OCI-LY1 (cell line): Measurements from ENCODE around the gene TLE6.
"Not testable (repeated sequence)": the region's sequence is repeated elsewhere in the genome, so short reads cannot be mapped to it uniquely, and the experiment has no call there.

Experiments
- H2AFZ ChIP-seq: fragments of 200-600 bp; sonication (generic), shearing (Covaris generic); 2 replicates; pipeline ENCODE4 v1.6.0; 2014; ENCODE audit warnings: antibody characterized with exemption, mild to moderate bottlenecking, low read length
- H3F3A ChIP-seq: fragments of 200-600 bp; sonication (generic), shearing (Covaris generic); 2 replicates; pipeline ENCODE4 v1.6.0; 2014; ENCODE audit warnings: mild to moderate bottlenecking, antibody characterized with exemption, low read length, moderate library complexity; ENCODE audit not compliant: insufficient read depth
- H3K27ac ChIP-seq: fragments of 200-600 bp; sonication (generic); 2 replicates; pipeline ENCODE4 v1.5.1; 2014; ENCODE audit warnings: low read length, mixed run types, mild to moderate bottlenecking, low read depth; ENCODE audit not compliant: poor library complexity, severe bottlenecking
- H3K27me3 ChIP-seq: fragments of 200-600 bp; sonication (generic); 2 replicates; pipeline ENCODE4 v1.6.0; 2014; ENCODE audit warnings: antibody characterized with exemption, mild to moderate bottlenecking, low read length, moderate library complexity; ENCODE audit not compliant: insufficient read depth
- H3K36me3 ChIP-seq: fragments of 200-600 bp; sonication (generic); 2 replicates; pipeline ENCODE4 v1.6.1; 2014; ENCODE audit warnings: mild to moderate bottlenecking, antibody characterized with exemption, low read length, moderate library complexity, mixed read lengths; ENCODE audit not compliant: insufficient read depth
- H3K4me1 ChIP-seq: fragments of 200-600 bp; sonication (generic); 2 replicates; pipeline ENCODE4 v1.5.1; 2014; ENCODE audit warnings: mild to moderate bottlenecking, low read length, moderate library complexity; ENCODE audit not compliant: insufficient read depth, severe bottlenecking
- H3K4me2 ChIP-seq: fragments of 200-600 bp; sonication (generic), shearing (Covaris generic); 2 replicates; pipeline ENCODE4 v1.6.1; 2014; ENCODE audit warnings: low read length
- H3K4me3 ChIP-seq: fragments of 200-600 bp; sonication (generic); 2 replicates; pipeline ENCODE4 v1.5.1; 2014; ENCODE audit warnings: low read length, low read depth, mild to moderate bottlenecking, mixed read lengths; ENCODE audit not compliant: poor library complexity, severe bottlenecking
- H3K79me2 ChIP-seq: fragments of 200-600 bp; shearing (Covaris generic); 2 replicates; pipeline ENCODE4 v1.6.1; 2016; ENCODE audit warnings: mixed run types, low read length, mixed read lengths; ENCODE audit not compliant: insufficient read depth
- H3K9ac ChIP-seq: fragments of 200-600 bp; sonication (generic), shearing (Covaris generic); 2 replicates; pipeline ENCODE4 v1.6.1; 2014; ENCODE audit warnings: mild to moderate bottlenecking, low read length, mixed read lengths
- H3K9me2 ChIP-seq: fragments of 200-600 bp; sonication (generic), shearing (Covaris generic); 2 replicates; pipeline ENCODE4 v1.6.1; 2014; ENCODE audit warnings: low read depth, mild to moderate bottlenecking, low read length, mixed read lengths
- H3K9me3 ChIP-seq: fragments of 200-600 bp; shearing (Covaris generic); 2 replicates; pipeline ENCODE4 v1.6.1; 2014; ENCODE audit warnings: low read length, mixed read lengths
- H4K20me1 ChIP-seq: fragments of 200-600 bp; sonication (generic), shearing (Covaris generic); 2 replicates; pipeline ENCODE4 v1.6.0; 2016; ENCODE audit warnings: mild to moderate bottlenecking, low read length; ENCODE audit not compliant: insufficient read depth
- CTCF ChIP-seq: fragments of 200-600 bp; sonication (generic), shearing (Covaris generic); IDR thresholded peaks from 2 replicates; pipeline ENCODE4 v1.5.1; 2017; ENCODE audit warnings: mild to moderate bottlenecking, antibody characterized with exemption, low read length, moderate library complexity, mixed read lengths
- EZH2 ChIP-seq: fragments of 200-600 bp; sonication (generic), shearing (Covaris generic); IDR thresholded peaks from 2 replicates; pipeline ENCODE4 v1.8.0; 2017; ENCODE audit warnings: borderline replicate concordance, mixed run types, mild to moderate bottlenecking, antibody characterized with exemption, low read length, moderate library complexity, mixed read lengths

Gene TLE6

GRCh38 chr19:3034656-3035541 lies 57.5 kb downstream of the TLE6 start:
- Histone ChIP-seq H3K4me2 (peak overlapping the region; percentile 92), H3K9me3 (no peaks in the 10 kb centered on the region), H3K9ac (peak overlapping the region; percentile 12; the same call in 1 of the 2 replicates), H3K79me2 (no peaks in the 10 kb centered on the region), H3K27ac (no peak overlapping the region), H2AFZ (no peak overlapping the region), H3F3A (no peaks in the 10 kb centered on the region), H3K36me3 (no peaks in the 10 kb centered on the region), H3K4me3 (peak overlapping the region; percentile 50), H4K20me1 (no peaks in the 10 kb centered on the region), H3K27me3 (peaks cover 30% of the 10 kb centered on the region), H3K9me2 (no peaks in the 10 kb centered on the region), H3K4me1 (peaks cover 15% of the 10 kb centered on the region)
- TF ChIP-seq CTCF (no peak), EZH2 (no peak)

GRCh38 chr19:3035542-3036118 lies 58.3 kb downstream of the TLE6 start:
- H3K4me1 ChIP-seq: peaks cover 15% of the 10 kb centered on the region
- TF ChIP-seq EZH2 (no peak), CTCF (no peak)
- no peak overlapping the region for H3K27ac ChIP-seq

GRCh38 chr19:3036119-3036976 lies 59.0 kb downstream of the TLE6 start:
- Histone ChIP-seq H3K4me3 (peak overlapping the region; percentile 65), H3K9me3 (no peaks in the 10 kb centered on the region), H3K36me3 (no peaks in the 10 kb centered on the region), H3K4me1 (peaks cover 15% of the 10 kb centered on the region), H3K27ac (no peak overlapping the region), H3K9me2 (no peaks in the 10 kb centered on the region), H4K20me1 (no peaks in the 10 kb centered on the region), H3K79me2 (no peaks in the 10 kb centered on the region), H3K4me2 (peak overlapping the region; percentile 92), H2AFZ (peak overlapping the region; percentile 56; the same call in 1 of the 2 replicates), H3F3A (no peaks in the 10 kb centered on the region), H3K27me3 (peaks cover 31% of the 10 kb centered on the region), H3K9ac (peak overlapping the region; percentile 62)
- TF ChIP-seq CTCF: no peak
- TF ChIP-seq EZH2: no peak

More at GRCh38 chr19:3035542-3036118, 58.3 kb downstream of the TLE6 start:
- Histone ChIP-seq H3K4me3 (peak overlapping the region; percentile 65), H3K27me3 (peaks cover 31% of the 10 kb centered on the region), H3K36me3 (no peaks in the 10 kb centered on the region), H3K9ac (peak overlapping the region; percentile 62), H4K20me1 (no peaks in the 10 kb centered on the region), H3K4me2 (peak overlapping the region; percentile 92), H3K79me2 (no peaks in the 10 kb centered on the region), H3K9me2 (no peaks in the 10 kb centered on the region), H3F3A (no peaks in the 10 kb centered on the region), H2AFZ (peak overlapping the region; percentile 56; the same call in 1 of the 2 replicates), H3K9me3 (no peaks in the 10 kb centered on the region)

GRCh38 chr19:3036977-3037544 lies 59.7 kb downstream of the TLE6 start:
- not testable (repeated sequence) for H3K9ac ChIP-seq, H3K27ac ChIP-seq, H2AFZ ChIP-seq, H3K79me2 ChIP-seq, H3K9me2 ChIP-seq, H3K4me2 ChIP-seq, H3K9me3 ChIP-seq, H3K4me3 ChIP-seq, H4K20me1 ChIP-seq, H3F3A ChIP-seq, H3K36me3 ChIP-seq
- Histone ChIP-seq H3K4me1 (peaks cover 15% of the 10 kb centered on the region), H3K27me3 (peaks cover 31% of the 10 kb centered on the region)
